WTC11 (cell line): ENCODE data around the gene CLPTM1L. TPM values are rescaled to one million over a fixed set of nuclear protein-coding genes. Genes with fewer than 3 reads are reported as not detected.

Source experiments
- ATAC-seq: fragments of 200-7000 bp; cut with Tn5 transposase; 2 replicates; pipeline ENCODE4 v1.10.0; 2021; ENCODE audit warnings: mild to moderate bottlenecking, moderate library complexity
- CTCF ChIA-PET: fragments of 300-600 bp; sonication (Branson Sonifier 250); formaldehyde crosslinking; loops from one replicate; lab custom pipeline; 2021; ENCODE audit warnings: antibody characterized with exemption; lab: Charles Lee
- POLR2A ChIA-PET: fragments of 350-600 bp; sonication (Branson Sonifier 250); formaldehyde crosslinking; loops from one replicate; lab custom pipeline; 2021; ENCODE audit warnings: antibody characterized with exemption; lab: Charles Lee
- DNase-seq: peaks from one replicate; pipeline ENCODE4 v3.0.0; 2021; ENCODE audit warnings: low spot score
- H3K27ac Mint-ChIP-seq: 2 replicates; pipeline ENCODE4 v1.8.0; 2021; ENCODE audit warnings: mixed read lengths
- H3K27me3 Mint-ChIP-seq: 2 replicates; pipeline ENCODE4 v1.8.0; 2021; ENCODE audit warnings: low read depth, mild to moderate bottlenecking, moderate library complexity, mixed read lengths
- H3K36me3 Mint-ChIP-seq: 2 replicates; pipeline ENCODE4 v1.8.0; 2021; ENCODE audit warnings: mixed read lengths
- H3K4me1 Mint-ChIP-seq: 2 replicates; pipeline ENCODE4 v1.8.0; 2022; ENCODE audit warnings: mixed read lengths
- H3K4me3 Mint-ChIP-seq: 2 replicates; pipeline ENCODE4 v1.8.0; 2021; ENCODE audit warnings: mild to moderate bottlenecking, moderate library complexity, mixed read lengths
- H3K9me3 Mint-ChIP-seq: 2 replicates; pipeline ENCODE4 v1.8.0; 2021; ENCODE audit warnings: mixed read lengths
- CBFB ChIP-seq: sonication (generic); formaldehyde crosslinking; IDR thresholded peaks from 2 replicates; pipeline ENCODE4 v1.8.1; 2022; ENCODE audit warnings: mild to moderate bottlenecking, low read depth, missing genetic modification reagents
- ETV6 ChIP-seq: sonication (generic); formaldehyde crosslinking; IDR thresholded peaks from 2 replicates; pipeline ENCODE4 v1.8.1; 2022; ENCODE audit warnings: mild to moderate bottlenecking, missing genetic modification reagents
- FOXJ3 ChIP-seq: sonication (generic); formaldehyde crosslinking; IDR thresholded peaks from 2 replicates; pipeline ENCODE4 v1.9.0; 2021; ENCODE audit warnings: missing genetic modification reagents, mild to moderate bottlenecking, borderline replicate concordance
- FOXP1 ChIP-seq: sonication (generic); formaldehyde crosslinking; IDR thresholded peaks from 2 replicates; pipeline ENCODE4 v1.8.0; 2022; ENCODE audit warnings: missing genetic modification reagents, mild to moderate bottlenecking, moderate library complexity, borderline replicate concordance
- GRHL2 ChIP-seq: fragments of 250-450 bp; sonication (Bioruptor Pico); IDR thresholded peaks from 2 replicates; pipeline ENCODE4 v1.8.0; 2022; ENCODE audit warnings: mild to moderate bottlenecking, moderate library complexity; ENCODE audit not compliant: insufficient replicate concordance, severe bottlenecking
- GTF2I ChIP-seq: fragments of 250-450 bp; sonication (Bioruptor Pico); conservative IDR thresholded peaks from 2 replicates; pipeline ENCODE4 v1.4.0; 2021; ENCODE audit warnings: mild to moderate bottlenecking
- JUN ChIP-seq: sonication (generic); formaldehyde crosslinking; IDR thresholded peaks from 2 replicates; pipeline ENCODE4 v1.8.0; 2023; ENCODE audit warnings: mild to moderate bottlenecking, missing genetic modification reagents
- KAT7 ChIP-seq: sonication (generic); formaldehyde crosslinking; IDR thresholded peaks from 2 replicates; pipeline ENCODE4 v1.8.1; 2023; ENCODE audit warnings: missing genetic modification reagents, mild to moderate bottlenecking, borderline replicate concordance
- MYBL2 ChIP-seq: sonication (generic); formaldehyde crosslinking; IDR thresholded peaks from 2 replicates; pipeline ENCODE4 v1.8.1; 2023; ENCODE audit warnings: mild to moderate bottlenecking, moderate library complexity, missing genetic modification reagents
- NFE2L1 ChIP-seq: sonication (generic); formaldehyde crosslinking; IDR thresholded peaks from 2 replicates; pipeline ENCODE4 v1.8.1; 2023; ENCODE audit warnings: missing genetic modification reagents
- NFYB ChIP-seq: sonication (generic); formaldehyde crosslinking; conservative IDR thresholded peaks from 2 replicates; pipeline ENCODE4 v1.8.0; 2022; ENCODE audit warnings: low read depth, missing genetic modification reagents
- NR3C1 ChIP-seq: sonication (generic); formaldehyde crosslinking; conservative IDR thresholded peaks from 2 replicates; pipeline ENCODE4 v1.8.1; 2023; ENCODE audit warnings: low read depth, mild to moderate bottlenecking, missing genetic modification reagents
- SOX15 ChIP-seq: fragments of 250-450 bp; sonication (Bioruptor Pico); IDR thresholded peaks from 2 replicates; pipeline ENCODE4 v1.9.0; 2021; ENCODE audit warnings: mild to moderate bottlenecking
- TCF7 ChIP-seq: sonication (generic); formaldehyde crosslinking; IDR thresholded peaks from 2 replicates; pipeline ENCODE4 v1.8.0; 2022; ENCODE audit warnings: mild to moderate bottlenecking, low read depth, missing genetic modification reagents, moderate library complexity
- ZNF138 ChIP-seq: sonication (generic); formaldehyde crosslinking; conservative IDR thresholded peaks from 2 replicates; pipeline ENCODE4 v1.8.1; 2022; ENCODE audit warnings: mild to moderate bottlenecking, moderate library complexity, missing genetic modification reagents
- ZNF416 ChIP-seq: fragments of 250-450 bp; sonication (Bioruptor Pico); IDR thresholded peaks from 2 replicates; pipeline ENCODE4 v1.9.0; 2021; ENCODE audit warnings: mild to moderate bottlenecking, inconsistent platforms
- total RNA-seq: library from RNA; stranded (reverse); gene quantifications from 3 replicates; pipeline ENCODE4 v1.2.3, GENCODE V29; 2021
- TF ChIP-seq, protein P1 (sequence below): sonication (generic); formaldehyde crosslinking; IDR thresholded peaks from 2 replicates; pipeline ENCODE4 v1.8.0; 2022; ENCODE audit warnings: mild to moderate bottlenecking, missing genetic modification reagents
- TF ChIP-seq, protein P2 (sequence below): sonication (generic); formaldehyde crosslinking; conservative IDR thresholded peaks from 2 replicates; pipeline ENCODE4 v1.8.1; 2023; ENCODE audit warnings: mild to moderate bottlenecking, low read depth, missing genetic modification reagents, moderate library complexity
- TF ChIP-seq, protein P3 (sequence below): fragments of 250-450 bp; sonication (Bioruptor Pico); IDR thresholded peaks from 2 replicates; pipeline ENCODE4 v1.8.0; 2021; ENCODE audit warnings: mild to moderate bottlenecking
- TF ChIP-seq, protein P4 (sequence below): sonication (generic); formaldehyde crosslinking; IDR thresholded peaks from 2 replicates; pipeline ENCODE4 v1.8.0; 2022; ENCODE audit warnings: mild to moderate bottlenecking, missing genetic modification reagents
- TF ChIP-seq, protein P5 (sequence below): sonication (generic); formaldehyde crosslinking; IDR thresholded peaks from 2 replicates; pipeline ENCODE4 v1.8.1; 2022; ENCODE audit warnings: missing genetic modification reagents, borderline replicate concordance

The CLPTM1L gene
- total RNA-seq, 1 experiment from 2014 or later, result 92.8 TPM

- Mint-ChIP-seq H3K27ac (no peak overlapping the region), H3K9me3 (peaks cover 6% of the 10 kb centered on the region), H3K4me3 (no peak overlapping the region), H3K36me3 (peaks cover 2% of the 10 kb centered on the region; the same call in 1 of the 2 replicates), H3K27me3 (peaks cover 77% of the 10 kb centered on the region), H3K4me1 (peaks cover 15% of the 10 kb centered on the region)
- ATAC-seq (no peak), DNase-seq (no peak)
- CTCF ChIA-PET, result interaction anchor here (1.7 kb wide), 1 partner anchor 85 kb away, joined by 8 read pairs; no protein-coding TSS in a partner anchor
- POLR2A ChIA-PET, result no interaction called here
- TF ChIP-seq, protein P1, sequence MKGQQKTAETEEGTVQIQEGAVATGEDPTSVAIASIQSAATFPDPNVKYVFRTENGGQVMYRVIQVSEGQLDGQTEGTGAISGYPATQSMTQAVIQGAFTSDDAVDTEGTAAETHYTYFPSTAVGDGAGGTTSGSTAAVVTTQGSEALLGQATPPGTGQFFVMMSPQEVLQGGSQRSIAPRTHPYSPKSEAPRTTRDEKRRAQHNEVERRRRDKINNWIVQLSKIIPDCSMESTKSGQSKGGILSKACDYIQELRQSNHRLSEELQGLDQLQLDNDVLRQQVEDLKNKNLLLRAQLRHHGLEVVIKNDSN (CRISPR knock-in tag), result no peak
- TF ChIP-seq ZNF416, result no peak
- TF ChIP-seq, protein P2, sequence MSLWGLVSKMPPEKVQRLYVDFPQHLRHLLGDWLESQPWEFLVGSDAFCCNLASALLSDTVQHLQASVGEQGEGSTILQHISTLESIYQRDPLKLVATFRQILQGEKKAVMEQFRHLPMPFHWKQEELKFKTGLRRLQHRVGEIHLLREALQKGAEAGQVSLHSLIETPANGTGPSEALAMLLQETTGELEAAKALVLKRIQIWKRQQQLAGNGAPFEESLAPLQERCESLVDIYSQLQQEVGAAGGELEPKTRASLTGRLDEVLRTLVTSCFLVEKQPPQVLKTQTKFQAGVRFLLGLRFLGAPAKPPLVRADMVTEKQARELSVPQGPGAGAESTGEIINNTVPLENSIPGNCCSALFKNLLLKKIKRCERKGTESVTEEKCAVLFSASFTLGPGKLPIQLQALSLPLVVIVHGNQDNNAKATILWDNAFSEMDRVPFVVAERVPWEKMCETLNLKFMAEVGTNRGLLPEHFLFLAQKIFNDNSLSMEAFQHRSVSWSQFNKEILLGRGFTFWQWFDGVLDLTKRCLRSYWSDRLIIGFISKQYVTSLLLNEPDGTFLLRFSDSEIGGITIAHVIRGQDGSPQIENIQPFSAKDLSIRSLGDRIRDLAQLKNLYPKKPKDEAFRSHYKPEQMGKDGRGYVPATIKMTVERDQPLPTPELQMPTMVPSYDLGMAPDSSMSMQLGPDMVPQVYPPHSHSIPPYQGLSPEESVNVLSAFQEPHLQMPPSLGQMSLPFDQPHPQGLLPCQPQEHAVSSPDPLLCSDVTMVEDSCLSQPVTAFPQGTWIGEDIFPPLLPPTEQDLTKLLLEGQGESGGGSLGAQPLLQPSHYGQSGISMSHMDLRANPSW (CRISPR knock-in tag), result no peak
- no peak for TF ChIP-seq SOX15 (CRISPR knock-in tag)
- no peak for TF ChIP-seq CBFB (CRISPR knock-in tag)
- no peak for TF ChIP-seq NR3C1
- no peak for TF ChIP-seq GRHL2 (CRISPR knock-in tag)
- TF ChIP-seq FOXJ3 (CRISPR knock-in tag), result no peak
These were observed 38.4 kb upstream of the CLPTM1L start for GRCh38 chr5:1383344-1383743.

GRCh38 chr5:1382248-1382700 lies 37.4 kb upstream of the CLPTM1L start:
- H3K9me3 Mint-ChIP-seq, result peaks cover 6% of the 10 kb centered on the region

GRCh38 chr5:1381370-1382247 lies 36.7 kb upstream of the CLPTM1L start:
- peaks cover 2% of the 10 kb centered on the region; the same call in 1 of the 2 replicates for H3K36me3 Mint-ChIP-seq
- H3K27me3 Mint-ChIP-seq, result peaks cover 60% of the 10 kb centered on the region
- peaks cover 6% of the 10 kb centered on the region for H3K9me3 Mint-ChIP-seq
- no peak overlapping the region for H3K27ac Mint-ChIP-seq
- peaks cover 10% of the 10 kb centered on the region for H3K4me1 Mint-ChIP-seq
- DNase-seq, result no peak
- ChIA-PET POLR2A (no interaction called here), CTCF (interaction anchor here (0.9 to 2.2 kb wide), 15 partner anchors 14 to 263 kb away, joined by 3 to 27 read pairs (median 10); no protein-coding TSS in a partner anchor)
- ATAC-seq, result no peak
- H3K4me3 Mint-ChIP-seq, result no peak overlapping the region
- TF ChIP-seq FOXP1, result no peak
- TF ChIP-seq FOXJ3 (CRISPR knock-in tag), result no peak
- TF ChIP-seq NFE2L1 (CRISPR knock-in tag), result no peak
- no peak for TF ChIP-seq TCF7 (CRISPR knock-in tag)
- TF ChIP-seq, protein P3, sequence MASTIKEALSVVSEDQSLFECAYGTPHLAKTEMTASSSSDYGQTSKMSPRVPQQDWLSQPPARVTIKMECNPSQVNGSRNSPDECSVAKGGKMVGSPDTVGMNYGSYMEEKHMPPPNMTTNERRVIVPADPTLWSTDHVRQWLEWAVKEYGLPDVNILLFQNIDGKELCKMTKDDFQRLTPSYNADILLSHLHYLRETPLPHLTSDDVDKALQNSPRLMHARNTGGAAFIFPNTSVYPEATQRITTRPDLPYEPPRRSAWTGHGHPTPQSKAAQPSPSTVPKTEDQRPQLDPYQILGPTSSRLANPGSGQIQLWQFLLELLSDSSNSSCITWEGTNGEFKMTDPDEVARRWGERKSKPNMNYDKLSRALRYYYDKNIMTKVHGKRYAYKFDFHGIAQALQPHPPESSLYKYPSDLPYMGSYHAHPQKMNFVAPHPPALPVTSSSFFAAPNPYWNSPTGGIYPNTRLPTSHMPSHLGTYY (CRISPR knock-in tag), result no peak
- TF ChIP-seq NFYB (CRISPR knock-in tag), result no peak
- TF ChIP-seq ZNF138 (CRISPR knock-in tag), result no peak
- no peak for TF ChIP-seq GTF2I (CRISPR knock-in tag)
- TF ChIP-seq, protein P4, sequence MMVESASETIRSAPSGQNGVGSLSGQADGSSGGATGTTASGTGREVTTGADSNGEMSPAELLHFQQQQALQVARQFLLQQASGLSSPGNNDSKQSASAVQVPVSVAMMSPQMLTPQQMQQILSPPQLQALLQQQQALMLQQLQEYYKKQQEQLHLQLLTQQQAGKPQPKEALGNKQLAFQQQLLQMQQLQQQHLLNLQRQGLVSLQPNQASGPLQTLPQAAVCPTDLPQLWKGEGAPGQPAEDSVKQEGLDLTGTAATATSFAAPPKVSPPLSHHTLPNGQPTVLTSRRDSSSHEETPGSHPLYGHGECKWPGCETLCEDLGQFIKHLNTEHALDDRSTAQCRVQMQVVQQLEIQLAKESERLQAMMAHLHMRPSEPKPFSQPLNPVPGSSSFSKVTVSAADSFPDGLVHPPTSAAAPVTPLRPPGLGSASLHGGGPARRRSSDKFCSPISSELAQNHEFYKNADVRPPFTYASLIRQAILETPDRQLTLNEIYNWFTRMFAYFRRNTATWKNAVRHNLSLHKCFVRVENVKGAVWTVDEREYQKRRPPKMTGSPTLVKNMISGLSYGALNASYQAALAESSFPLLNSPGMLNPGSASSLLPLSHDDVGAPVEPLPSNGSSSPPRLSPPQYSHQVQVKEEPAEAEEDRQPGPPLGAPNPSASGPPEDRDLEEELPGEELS (CRISPR knock-in tag), result no peak
- no peak for TF ChIP-seq MYBL2 (CRISPR knock-in tag)

More at GRCh38 chr5:1382248-1382700, 37.4 kb upstream of the CLPTM1L start:
- no peak overlapping the region for H3K4me3 Mint-ChIP-seq
- DNase-seq, result no peak
- H3K27me3 Mint-ChIP-seq, result peaks cover 66% of the 10 kb centered on the region
- H3K36me3 Mint-ChIP-seq, result peaks cover 2% of the 10 kb centered on the region; the same call in 1 of the 2 replicates
- no peak overlapping the region for H3K27ac Mint-ChIP-seq
- POLR2A ChIA-PET, result no interaction called here
- peaks cover 15% of the 10 kb centered on the region for H3K4me1 Mint-ChIP-seq
- TF ChIP-seq ZNF138 (CRISPR knock-in tag), result no peak
- TF ChIP-seq JUN, result no peak
- TF ChIP-seq, protein P5, sequence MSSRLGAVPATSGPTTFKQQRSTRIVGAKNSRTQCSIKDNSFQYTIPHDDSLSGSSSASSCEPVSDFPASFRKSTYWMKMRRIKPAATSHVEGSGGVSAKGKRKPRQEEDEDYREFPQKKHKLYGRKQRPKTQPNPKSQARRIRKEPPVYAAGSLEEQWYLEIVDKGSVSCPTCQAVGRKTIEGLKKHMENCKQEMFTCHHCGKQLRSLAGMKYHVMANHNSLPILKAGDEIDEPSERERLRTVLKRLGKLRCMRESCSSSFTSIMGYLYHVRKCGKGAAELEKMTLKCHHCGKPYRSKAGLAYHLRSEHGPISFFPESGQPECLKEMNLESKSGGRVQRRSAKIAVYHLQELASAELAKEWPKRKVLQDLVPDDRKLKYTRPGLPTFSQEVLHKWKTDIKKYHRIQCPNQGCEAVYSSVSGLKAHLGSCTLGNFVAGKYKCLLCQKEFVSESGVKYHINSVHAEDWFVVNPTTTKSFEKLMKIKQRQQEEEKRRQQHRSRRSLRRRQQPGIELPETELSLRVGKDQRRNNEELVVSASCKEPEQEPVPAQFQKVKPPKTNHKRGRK (CRISPR knock-in tag), result no peak
- no peak for TF ChIP-seq ETV6 (CRISPR knock-in tag)
- TF ChIP-seq KAT7, result no peak
- no peak for TF ChIP-seq NR3C1
- CTCF ChIA-PET, result interaction anchor here (1.7 kb wide), 1 partner anchor 86 kb away, joined by 8 read pairs; no protein-coding TSS in a partner anchor
- ATAC-seq, result no peak
